Left forelimb (tissue), 1 donor: ENCODE results near the gene ADAM11.

Source experiments
- DNase-seq: peaks from one replicate; pipeline ENCODE4 v3.0.0-alpha.2; 2018; ENCODE audit warnings: low spot score

Gene ADAM11

GRCh38 chr17:44757045-44757917 is 1.5 kb upstream of the ADAM11 start:
- no peak for DNase-seq

GRCh38 chr17:44757918-44758413 is 822 bp upstream of the ADAM11 start:
- DNase-seq = no peak

GRCh38 chr17:44759086-44759915 is 513 bp downstream of the ADAM11 start:
- DNase-seq = peak; percentile 63

GRCh38 chr17:44759916-44760243 is 1.1 kb downstream of the ADAM11 start:
- DNase-seq = no peak

GRCh38 chr17:44760474-44761308 is 1.9 kb downstream of the ADAM11 start:
- no peak for DNase-seq

GRCh38 chr17:44761932-44762810 is 3.4 kb downstream of the ADAM11 start:
- DNase-seq = no peak

GRCh38 chr17:44763170-44763569 is 4.4 kb downstream of the ADAM11 start:
- DNase-seq = no peak

GRCh38 chr17:44765965-44766364 is 7.2 kb downstream of the ADAM11 start:
- DNase-seq = no peak

- no peak for DNase-seq
Measured at GRCh38 chr17:44766409-44767038, 7.7 kb downstream of the ADAM11 start.

GRCh38 chr17:44767493-44767892 is 8.7 kb downstream of the ADAM11 start:
- no peak for DNase-seq

- DNase-seq = no peak
Measured at GRCh38 chr17:44768505-44769142, 9.8 kb downstream of the ADAM11 start.

GRCh38 chr17:44769230-44769629 is 10.4 kb downstream of the ADAM11 start:
- DNase-seq = no peak

- DNase-seq = no peak
Measured at GRCh38 chr17:44769647-44770084, 10.9 kb downstream of the ADAM11 start.

GRCh38 chr17:44770166-44770925 is 11.6 kb downstream of the ADAM11 start:
- no peak for DNase-seq

- no peak for DNase-seq
Measured at GRCh38 chr17:44772308-44773045, 13.7 kb downstream of the ADAM11 start.

GRCh38 chr17:44773140-44773539 is 14.4 kb downstream of the ADAM11 start:
- no peak for DNase-seq

GRCh38 chr17:44774271-44775135 is 15.7 kb downstream of the ADAM11 start:
- peak; percentile 87 for DNase-seq
